Ammon's horn (tissue), 1 donor: ENCODE results near the gene ARHGAP1.
A peak's percentile ranks its signal among the peaks of the same experiment; 100 is the strongest.

ENCODE experiments used
- DNase-seq: peaks from one replicate; pipeline ENCODE4 v3.0.0-alpha.2; 2016; ENCODE audit warnings: low spot score

Gene ARHGAP1

GRCh38 chr11:46700241-46701077, at the start of gene ARHGAP1, which contains the start of gene ZNF408:
TSS of gene ARHGAP1 (minus strand) at chr11:46700619. CDS start at chr11:46696107, 4,512 bp downstream.
TSS of gene ZNF408 (plus strand) at chr11:46701031. CDS start at chr11:46701048, 17 bp downstream.
- DNase-seq = peak; percentile 99

- no peak for DNase-seq
These were observed 46.7 kb upstream of the ARHGAP1 start for GRCh38 chr11:46747150-46747549.

GRCh38 chr11:46745995-46746394, 45.6 kb upstream of the ARHGAP1 start:
- no peak for DNase-seq

GRCh38 chr11:46745328-46745727, 44.9 kb upstream of the ARHGAP1 start:
- DNase-seq = no peak

- no peak for DNase-seq
These were observed 43.4 kb upstream of the ARHGAP1 start for GRCh38 chr11:46743693-46744339.

- DNase-seq = no peak
These were observed 42.6 kb upstream of the ARHGAP1 start for GRCh38 chr11:46743043-46743442.

GRCh38 chr11:46741600-46742484, 41.4 kb upstream of the ARHGAP1 start:
- DNase-seq = no peak

GRCh38 chr11:46738887-46739286, 38.5 kb upstream of the ARHGAP1 start:
- no peak for DNase-seq

GRCh38 chr11:46737699-46738098, 37.3 kb upstream of the ARHGAP1 start:
- DNase-seq = no peak

- no peak for DNase-seq
These were observed 36.2 kb upstream of the ARHGAP1 start for GRCh38 chr11:46736615-46737014.

- DNase-seq = no peak
These were observed 35.7 kb upstream of the ARHGAP1 start for GRCh38 chr11:46736146-46736545.

GRCh38 chr11:46733234-46733633, 32.8 kb upstream of the ARHGAP1 start:
- DNase-seq = no peak

GRCh38 chr11:46731545-46731944, 31.1 kb upstream of the ARHGAP1 start:
- DNase-seq = no peak

GRCh38 chr11:46729110-46730027, 28.9 kb upstream of the ARHGAP1 start:
- no peak for DNase-seq

- DNase-seq = no peak
These were observed 28.2 kb upstream of the ARHGAP1 start for GRCh38 chr11:46728659-46729040.

GRCh38 chr11:46727952-46728658, 27.7 kb upstream of the ARHGAP1 start:
- no peak for DNase-seq

- no peak for DNase-seq
These were observed 25.9 kb upstream of the ARHGAP1 start for GRCh38 chr11:46726206-46726862.

GRCh38 chr11:46725338-46726205, 25.2 kb upstream of the ARHGAP1 start:
- no peak for DNase-seq

- no peak for DNase-seq
These were observed 23.7 kb upstream of the ARHGAP1 start for GRCh38 chr11:46724088-46724487.
